Body of pancreas (tissue), 4 donors: ENCODE results near the gene REV3L. TPM values are rescaled to one million over a fixed set of nuclear protein-coding genes. Genes with fewer than 3 reads are reported as not detected.

Experiments
- ATAC-seq: fragments of 150-250 bp; one replicate; pipeline ENCODE4 v1.9.1; 2016
- DNase-seq, 4 donors: peaks; one replicate each; pipeline ENCODE4 v3.0.0-alpha.2; 2019
- H3K27ac ChIP-seq, 4 donors: fragments of 200-600 bp; sonication (generic); 1 replicate in 3 of 4; 2 replicates in 1 of 4; pipeline versions ENCODE4 v1.5.1 to v1.6.1; 2016 to 2019; ENCODE audit warnings: mild to moderate bottlenecking in 1 of 4, mixed read lengths in 1 of 4, moderate library complexity in 1 of 4
- H3K27me3 ChIP-seq, 2 donors: fragments of 200-600 bp; sonication (generic); one replicate each; pipeline ENCODE4 v1.6.0; 2016; ENCODE audit warnings: mild to moderate bottlenecking in 1 of 2
- H3K36me3 ChIP-seq, 2 donors: fragments of 200-600 bp; sonication (generic); replicated peaks in 1 of 2; 2 replicates each; pipeline ENCODE4 v1.5.1; 2016; ENCODE audit warnings: low read depth in 2 of 2; ENCODE audit not compliant: insufficient read depth in 1 of 2
- H3K4me1 ChIP-seq: fragments of 200-600 bp; sonication (generic); one replicate; pipeline ENCODE4 v1.6.0; 2016
- H3K4me3 ChIP-seq, 2 donors: fragments of 200-600 bp; sonication (generic); 1 replicate in 1 of 2; 2 replicates in 1 of 2; pipeline ENCODE4 v1.5.1; 2016 to 2019
- H3K9me3 ChIP-seq, 3 donors: fragments of 200-600 bp; sonication (generic); 1 replicate in 2 of 3; 2 replicates in 1 of 3; pipeline ENCODE4 v1.5.1; 2016
- POLR2A ChIP-seq, 3 donors: fragments of 450-650 bp; IDR thresholded peaks; one replicate each; pipeline ENCODE4 v1.6.1; 2016; ENCODE audit warnings: antibody characterized with exemption in 3 of 3, mild to moderate bottlenecking in 2 of 3
- WGBS, 2 donors: methylation state at CpG; one replicate each; pipeline ENCODE4 v1.1.5; 2017; 5-methylcytosine and 5-hydroxymethylcytosine counted together
- intact Hi-C: fragments of 100-400 bp; cut with DNase I; formaldehyde crosslinking; loops from one replicate; pipeline ENCODE4 v1.15.1; 2023
- total RNA-seq, 2 donors: library from RNA; depleted of rRNA; stranded (reverse); fragments of >200 nt; gene quantifications; one replicate each; pipeline ENCODE4 v1.1.0, GENCODE V29; 2016
- TF ChIP-seq, protein P1 (sequence below), 7 experiments: fragments of 450-650 bp in 4 of 7; fragments of 200-600 bp in 3 of 7; sonication (generic) in 3 of 7; IDR thresholded peaks; one replicate each; pipeline ENCODE4 v1.5.1; 2016 to 2019; ENCODE audit warnings: antibody characterized with exemption in 7 of 7

REV3L gene
- total RNA-seq, 2 donors from 2014 or later: 28.3 to 29.7 TPM

- no peak overlapping the region for H3K27ac ChIP-seq
- ATAC-seq: no peak
- H3K4me1 ChIP-seq: no peaks in the 10 kb centered on the region
- H3K9me3 ChIP-seq: no peaks in the 10 kb centered on the region
- H3K36me3 ChIP-seq: no peaks in the 10 kb centered on the region
- no peak for DNase-seq
- no peak for TF ChIP-seq POLR2A (IDR thresholded peaks at IDR 0.05)
- TF ChIP-seq, protein P1, sequence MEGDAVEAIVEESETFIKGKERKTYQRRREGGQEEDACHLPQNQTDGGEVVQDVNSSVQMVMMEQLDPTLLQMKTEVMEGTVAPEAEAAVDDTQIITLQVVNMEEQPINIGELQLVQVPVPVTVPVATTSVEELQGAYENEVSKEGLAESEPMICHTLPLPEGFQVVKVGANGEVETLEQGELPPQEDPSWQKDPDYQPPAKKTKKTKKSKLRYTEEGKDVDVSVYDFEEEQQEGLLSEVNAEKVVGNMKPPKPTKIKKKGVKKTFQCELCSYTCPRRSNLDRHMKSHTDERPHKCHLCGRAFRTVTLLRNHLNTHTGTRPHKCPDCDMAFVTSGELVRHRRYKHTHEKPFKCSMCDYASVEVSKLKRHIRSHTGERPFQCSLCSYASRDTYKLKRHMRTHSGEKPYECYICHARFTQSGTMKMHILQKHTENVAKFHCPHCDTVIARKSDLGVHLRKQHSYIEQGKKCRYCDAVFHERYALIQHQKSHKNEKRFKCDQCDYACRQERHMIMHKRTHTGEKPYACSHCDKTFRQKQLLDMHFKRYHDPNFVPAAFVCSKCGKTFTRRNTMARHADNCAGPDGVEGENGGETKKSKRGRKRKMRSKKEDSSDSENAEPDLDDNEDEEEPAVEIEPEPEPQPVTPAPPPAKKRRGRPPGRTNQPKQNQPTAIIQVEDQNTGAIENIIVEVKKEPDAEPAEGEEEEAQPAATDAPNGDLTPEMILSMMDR (IDR thresholded peaks at IDR 0.05): no peak
- no peak overlapping the region for H3K4me3 ChIP-seq
- intact Hi-C loops: no loop called here
- no peaks in the 10 kb centered on the region for H3K27me3 ChIP-seq
Observed at GRCh38 chr6:111527367-111527766, 44.3 kb upstream of the REV3L start.

DNA sequence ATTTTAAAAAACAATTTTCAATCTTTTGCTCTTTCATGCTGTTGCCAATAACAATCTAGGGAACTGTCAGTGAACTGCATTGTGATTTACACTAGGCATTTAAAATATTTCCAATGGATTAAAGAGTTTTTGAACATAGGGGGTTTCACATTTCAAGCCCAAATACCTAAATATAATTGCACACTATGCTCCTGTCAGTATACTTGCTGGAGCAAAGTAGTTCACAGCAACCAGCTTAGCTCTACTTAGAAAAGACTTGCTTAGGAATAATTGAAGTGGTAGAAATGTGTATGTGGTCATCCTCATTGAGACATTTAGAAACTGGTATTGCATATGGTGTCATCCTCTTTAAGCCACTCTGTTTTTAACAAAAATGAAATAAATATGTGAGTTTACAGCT lies 41.7 kb upstream of the REV3L start:
- H3K27ac ChIP-seq: no peak overlapping the region
- no peaks in the 10 kb centered on the region for H3K36me3 ChIP-seq
- no peak for DNase-seq
- H3K4me3 ChIP-seq: no peak overlapping the region
- no peaks in the 10 kb centered on the region for H3K4me1 ChIP-seq
- H3K27me3 ChIP-seq: no peaks in the 10 kb centered on the region
- H3K9me3 ChIP-seq: no peaks in the 10 kb centered on the region
- intact Hi-C loops: no loop called here
- TF ChIP-seq, protein P1 (IDR thresholded peaks at IDR 0.05): no peak
- no peak for TF ChIP-seq POLR2A (IDR thresholded peaks at IDR 0.05)
- no peak for ATAC-seq

DNA sequence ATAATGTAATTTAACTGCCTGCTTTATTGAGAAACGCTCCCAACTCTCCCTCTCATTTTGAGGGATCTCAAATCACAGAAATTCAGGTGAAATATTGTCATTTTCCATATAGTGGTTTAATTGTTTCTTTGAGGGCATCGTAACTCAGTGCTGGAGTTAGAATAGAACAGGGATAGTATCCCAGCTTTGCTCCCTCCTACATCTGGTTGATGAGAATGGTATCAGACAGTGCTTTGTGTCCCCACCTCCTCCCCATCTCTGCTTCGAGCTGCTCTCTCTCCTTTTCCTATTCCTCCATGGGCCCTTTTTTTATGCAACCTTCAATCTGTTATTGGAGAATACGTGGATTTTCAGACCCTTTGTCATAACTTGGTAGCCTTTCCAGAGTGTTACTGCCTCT lies 41.2 kb upstream of the REV3L start:
- Histone ChIP-seq H3K27me3 (no peaks in the 10 kb centered on the region), H3K9me3 (no peaks in the 10 kb centered on the region), H3K4me1 (no peaks in the 10 kb centered on the region), H3K4me3 (no peak overlapping the region), H3K36me3 (no peaks in the 10 kb centered on the region), H3K27ac (no peak overlapping the region)
- intact Hi-C loops: no loop called here
- DNase-seq (no peak), ATAC-seq (no peak)
- 85 to 87% methylated on average over 4 of the region's 4 CpGs for WGBS, 2 donors
- TF ChIP-seq, protein P1 (IDR thresholded peaks at IDR 0.05): no peak
- no peak for TF ChIP-seq POLR2A (IDR thresholded peaks at IDR 0.05)

DNA sequence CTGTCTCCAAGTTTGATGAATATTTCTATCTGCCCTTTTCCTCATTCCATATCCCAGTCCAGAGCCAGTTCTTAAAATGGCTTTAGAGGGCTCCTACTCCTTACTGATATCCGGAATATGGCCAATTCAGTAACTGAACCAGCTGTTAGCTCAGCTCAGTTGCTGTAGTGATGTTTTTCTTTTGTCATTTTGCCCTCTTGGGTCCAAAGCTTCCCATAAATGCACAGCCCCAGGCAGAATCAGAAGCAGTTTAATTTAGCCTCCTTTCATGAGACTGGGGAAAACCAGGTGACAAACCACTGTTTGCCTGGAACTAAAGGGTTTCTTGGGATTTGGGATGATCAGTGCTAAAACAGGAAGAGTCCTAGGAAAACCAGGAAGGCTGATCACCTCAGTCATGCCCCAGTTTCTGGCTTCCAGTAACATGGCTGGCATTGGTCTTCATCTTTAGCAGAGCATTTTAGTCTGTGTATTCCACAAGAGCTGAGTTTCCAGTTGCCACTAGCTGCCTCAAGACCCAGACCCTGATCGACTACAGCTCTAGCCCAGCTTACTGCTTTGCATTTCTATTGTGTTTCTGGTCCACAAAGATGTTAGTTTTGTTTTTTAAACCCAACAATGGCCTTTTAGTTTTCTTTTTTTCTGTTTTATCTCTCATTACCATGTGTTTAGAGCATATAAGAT lies 40.6 kb upstream of the REV3L start:
- Histone ChIP-seq H3K27ac (no peak overlapping the region), H3K4me3 (no peak overlapping the region), H3K36me3 (no peaks in the 10 kb centered on the region), H3K4me1 (no peaks in the 10 kb centered on the region), H3K27me3 (no peaks in the 10 kb centered on the region), H3K9me3 (no peaks in the 10 kb centered on the region)
- TF ChIP-seq, protein P1 (IDR thresholded peaks at IDR 0.05): no peak
- no peak for TF ChIP-seq POLR2A (IDR thresholded peaks at IDR 0.05)
- no peak for ATAC-seq
- WGBS, 2 donors: 72 to 73% methylated on average over 2 of the region's 2 CpGs
- intact Hi-C loops: no loop called here
- no peak for DNase-seq

GRCh38 chr6:111522393-111523020 lies 39.5 kb upstream of the REV3L start:
- Histone ChIP-seq H3K4me3 (no peak overlapping the region), H3K9me3 (no peaks in the 10 kb centered on the region), H3K27ac (no peak overlapping the region), H3K27me3 (no peaks in the 10 kb centered on the region), H3K4me1 (no peaks in the 10 kb centered on the region), H3K36me3 (no peaks in the 10 kb centered on the region)
- TF ChIP-seq POLR2A (IDR thresholded peaks at IDR 0.05): no peak
- TF ChIP-seq, protein P1 (IDR thresholded peaks at IDR 0.05): no peak
- ATAC-seq: no peak
- DNase-seq: no peak
- 75 to 86% methylated on average over 4 of the region's 4 CpGs for WGBS, 2 donors
- intact Hi-C loops: no loop called here
